ENCODE data around the gene TACR1. TPM values are rescaled to one million over a fixed set of nuclear protein-coding genes. Genes with fewer than 3 reads are reported as not detected.

The TACR1 gene
- total RNA-seq, 4 donors from 2014 or later = 0.14 to 10.1 (median 0.18) TPM

DNA sequence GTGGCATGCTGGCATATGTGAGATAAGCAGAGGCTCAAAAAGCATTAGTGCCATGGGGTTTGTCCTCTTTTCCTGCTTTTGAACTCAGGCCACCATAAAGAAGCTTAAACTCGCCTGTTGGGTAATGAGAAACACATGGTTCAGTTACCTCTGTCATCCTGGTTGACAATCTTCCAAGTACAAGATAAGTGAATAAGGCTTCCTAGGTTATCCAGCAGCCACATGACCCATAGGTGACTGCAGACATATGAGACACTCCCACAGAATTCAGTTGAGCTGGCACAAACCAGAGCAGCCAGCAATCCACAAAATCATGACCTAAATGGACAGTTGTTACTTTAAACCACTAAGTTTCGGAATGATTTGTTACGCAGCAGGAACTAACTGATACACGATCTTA, 97.3 kb downstream of the TACR1 start:
- in situ Hi-C loops (cut with MboI; ENCODE audit: low pct_ligation_motif_present in 1 of 4, low pct_unique_long_range_greater_than_20kb in 1 of 4, low sequenced_read_pairs in 3 of 4) = no loop called here
- Histone ChIP-seq H3K4me3 (no peak overlapping the region), H3K9me3 (no peaks in the 10 kb centered on the region), H3K36me3 (no peaks in the 10 kb centered on the region), H3K27me3 (no peaks in the 10 kb centered on the region), H3K27ac (no peak overlapping the region), H3K4me1 (no peaks in the 10 kb centered on the region)
- 93 to 94% methylated on average over 4 of the region's 4 CpGs for WGBS, 2 donors (ENCODE audit: low coverage in 1 of 2)
- no peak for DNase-seq
- TF ChIP-seq EP300 (IDR thresholded peaks at IDR 0.05; ENCODE audit: low read depth) (no peak), POLR2A (IDR thresholded peaks at IDR 0.05) (no peak), POLR2AphosphoS5 (IDR thresholded peaks at IDR 0.05) (no peak)
- TF ChIP-seq, protein P1, sequence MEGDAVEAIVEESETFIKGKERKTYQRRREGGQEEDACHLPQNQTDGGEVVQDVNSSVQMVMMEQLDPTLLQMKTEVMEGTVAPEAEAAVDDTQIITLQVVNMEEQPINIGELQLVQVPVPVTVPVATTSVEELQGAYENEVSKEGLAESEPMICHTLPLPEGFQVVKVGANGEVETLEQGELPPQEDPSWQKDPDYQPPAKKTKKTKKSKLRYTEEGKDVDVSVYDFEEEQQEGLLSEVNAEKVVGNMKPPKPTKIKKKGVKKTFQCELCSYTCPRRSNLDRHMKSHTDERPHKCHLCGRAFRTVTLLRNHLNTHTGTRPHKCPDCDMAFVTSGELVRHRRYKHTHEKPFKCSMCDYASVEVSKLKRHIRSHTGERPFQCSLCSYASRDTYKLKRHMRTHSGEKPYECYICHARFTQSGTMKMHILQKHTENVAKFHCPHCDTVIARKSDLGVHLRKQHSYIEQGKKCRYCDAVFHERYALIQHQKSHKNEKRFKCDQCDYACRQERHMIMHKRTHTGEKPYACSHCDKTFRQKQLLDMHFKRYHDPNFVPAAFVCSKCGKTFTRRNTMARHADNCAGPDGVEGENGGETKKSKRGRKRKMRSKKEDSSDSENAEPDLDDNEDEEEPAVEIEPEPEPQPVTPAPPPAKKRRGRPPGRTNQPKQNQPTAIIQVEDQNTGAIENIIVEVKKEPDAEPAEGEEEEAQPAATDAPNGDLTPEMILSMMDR (IDR thresholded peaks at IDR 0.05) = no peak
- intact Hi-C loops (cut with DNase I; ENCODE audit: low total_unique reads) = no loop called here

- Histone ChIP-seq H3K27ac (no peak overlapping the region), H3K4me1 (no peaks in the 10 kb centered on the region), H3K36me3 (no peaks in the 10 kb centered on the region), H3K9me3 (no peaks in the 10 kb centered on the region), H3K4me3 (no peak overlapping the region), H3K27me3 (no peaks in the 10 kb centered on the region)
- TF ChIP-seq POLR2A (IDR thresholded peaks at IDR 0.05) (no peak), EP300 (IDR thresholded peaks at IDR 0.05; ENCODE audit: low read depth) (no peak), POLR2AphosphoS5 (IDR thresholded peaks at IDR 0.05) (no peak)
- TF ChIP-seq, protein P1 (IDR thresholded peaks at IDR 0.05) = no peak
- intact Hi-C loops (cut with DNase I; ENCODE audit: low total_unique reads) (no loop called here), in situ Hi-C loops (cut with MboI; ENCODE audit: low pct_ligation_motif_present in 1 of 4, low pct_unique_long_range_greater_than_20kb in 1 of 4, low sequenced_read_pairs in 3 of 4) (no loop called here)
- 65 to 67% methylated on average over 1 of the region's 1 CpG for WGBS, 2 donors (ENCODE audit: low coverage in 1 of 2)
- DNase-seq = no peak
Measured at GRCh38 chr2:75100801-75101151, 98.5 kb downstream of the TACR1 start.

DNA sequence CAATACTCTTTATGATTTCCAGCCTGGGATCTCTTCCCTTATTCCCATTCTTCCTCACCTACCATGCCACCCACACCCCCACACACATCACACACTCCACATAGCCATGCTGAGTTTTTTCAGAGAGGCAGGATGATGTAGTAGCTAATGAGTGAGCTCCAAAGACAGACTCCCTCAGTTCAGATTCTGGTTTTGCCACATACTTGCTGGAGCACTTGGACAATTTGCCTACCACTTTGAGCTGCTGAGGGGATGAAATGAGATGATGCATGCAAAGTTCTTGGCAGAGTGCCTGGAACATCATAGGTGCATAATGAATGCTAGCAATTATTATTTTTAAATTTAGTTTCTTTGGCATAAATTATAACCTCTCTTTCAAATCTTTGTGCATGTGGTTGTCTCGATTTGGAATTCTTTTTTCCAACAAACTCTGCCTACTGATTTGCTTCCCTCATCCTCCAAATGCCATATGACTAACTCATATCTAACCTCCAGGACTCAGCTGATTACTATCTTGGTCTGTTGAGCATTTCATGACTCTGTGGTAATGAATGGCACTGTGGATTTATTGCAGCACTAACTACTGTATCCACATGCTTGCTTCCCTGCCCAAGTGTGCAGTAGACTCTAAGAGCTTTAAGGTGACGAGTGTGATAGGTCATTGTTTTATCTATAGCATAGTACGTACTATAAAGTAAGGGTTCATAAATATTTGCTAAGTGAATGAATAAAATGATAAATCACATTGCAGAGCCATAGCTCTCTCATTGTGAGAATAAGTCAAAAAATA, 99.1 kb downstream of the TACR1 start:
- Histone ChIP-seq H3K27me3 (no peaks in the 10 kb centered on the region), H3K4me1 (no peaks in the 10 kb centered on the region), H3K27ac (no peak overlapping the region), H3K36me3 (no peaks in the 10 kb centered on the region), H3K4me3 (no peak overlapping the region), H3K9me3 (no peaks in the 10 kb centered on the region)
- TF ChIP-seq, protein P1 (IDR thresholded peaks at IDR 0.05) = no peak
- no peak for TF ChIP-seq POLR2AphosphoS5 (IDR thresholded peaks at IDR 0.05)
- intact Hi-C loops (cut with DNase I; ENCODE audit: low total_unique reads) = no loop called here
- WGBS, 2 donors (ENCODE audit: low coverage in 1 of 2) = 54 to 57% methylated on average over 3 of the region's 3 CpGs
- in situ Hi-C loops (cut with MboI; ENCODE audit: low pct_ligation_motif_present in 1 of 4, low pct_unique_long_range_greater_than_20kb in 1 of 4, low sequenced_read_pairs in 3 of 4) = no loop called here
- no peak for DNase-seq

- intact Hi-C loops (cut with DNase I; ENCODE audit: low total_unique reads) (loop anchor here (2.0 kb wide), 1 partner anchor 45 kb away; no protein-coding TSS in a partner anchor), in situ Hi-C loops (cut with MboI; ENCODE audit: low pct_ligation_motif_present in 1 of 4, low pct_unique_long_range_greater_than_20kb in 1 of 4, low sequenced_read_pairs in 3 of 4) (loop anchor here in 1 of 4 donors (25.0 kb wide), 1 partner anchor 313 kb away; no protein-coding TSS in a partner anchor)
- TF ChIP-seq EP300 (IDR thresholded peaks at IDR 0.05; ENCODE audit: low read depth) = no peak
- TF ChIP-seq, protein P1 (IDR thresholded peaks at IDR 0.05) = no peak
- TF ChIP-seq POLR2A (IDR thresholded peaks at IDR 0.05) = no peak
- no peak for TF ChIP-seq POLR2AphosphoS5 (IDR thresholded peaks at IDR 0.05)
Measured at GRCh38 chr2:75099521-75099922, 99.8 kb downstream of the TACR1 start.

More at GRCh38 chr2:75099521-75099922, 99.8 kb downstream of the TACR1 start:
- 71 to 73% methylated on average over 2 to 4 of the region's 4 CpGs for WGBS, 2 donors (ENCODE audit: low coverage in 1 of 2)
- Histone ChIP-seq H3K4me3 (no peak overlapping the region), H3K27me3 (no peaks in the 10 kb centered on the region), H3K36me3 (no peaks in the 10 kb centered on the region), H3K4me1 (no peaks in the 10 kb centered on the region), H3K27ac (no peak overlapping the region), H3K9me3 (no peaks in the 10 kb centered on the region)
- no peak for DNase-seq
